Central memory CD4-positive, alpha-beta T cell (primary cell): ENCODE measurements around the gene POLK.

Experiments used
- DNase-seq: peaks from one replicate; pipeline ENCODE4 v3.0.0; 2022

Gene POLK

GRCh38 chr5:75611311-75612225, 99.9 kb downstream of the POLK start, which contains the start of gene ANKDD1B:
Gene ANKDD1B (plus strand): TSS chr5:75611453. CDS start chr5:75611635, 182 bp downstream.
- DNase-seq: no peak

DNA sequence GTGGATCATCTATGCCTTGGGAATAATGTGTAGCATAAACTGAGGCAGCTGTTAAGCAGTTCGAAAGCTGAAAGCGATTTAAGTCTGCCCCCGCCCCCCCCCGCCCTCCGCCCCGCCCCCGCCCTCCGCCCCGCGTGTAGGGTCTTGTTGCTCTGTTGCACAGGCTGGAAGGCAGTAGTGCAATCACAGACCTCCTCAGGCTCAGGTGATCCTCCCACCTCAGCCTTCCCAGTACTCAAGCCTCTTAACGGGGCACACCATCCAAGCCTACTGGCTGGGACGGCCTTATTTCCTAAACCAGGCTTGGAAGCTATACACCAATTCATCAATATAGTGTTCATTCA, 100.5 kb downstream of the POLK start:
- no peak for DNase-seq

GRCh38 chr5:75612901-75613300, 101.2 kb downstream of the POLK start:
- DNase-seq: no peak

DNA sequence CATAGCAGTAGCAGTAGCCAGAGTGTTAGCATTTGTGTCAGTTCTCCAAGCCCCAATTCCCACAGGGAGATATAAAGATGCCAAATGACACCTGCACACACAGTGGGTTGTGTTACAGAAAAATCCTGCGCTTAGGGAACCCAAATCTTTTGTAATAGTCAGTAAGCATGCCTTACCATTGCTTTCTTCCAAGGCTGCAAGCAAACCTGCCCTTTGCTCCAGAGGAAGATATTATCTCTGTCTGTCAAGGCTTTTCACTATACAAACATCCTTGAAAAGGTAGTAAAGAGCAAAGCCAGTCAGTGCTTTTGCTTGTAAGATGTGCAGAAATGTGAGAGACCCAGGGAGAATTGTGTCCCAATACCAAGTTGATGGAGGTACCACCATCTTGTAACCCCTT, 102.5 kb downstream of the POLK start:
- DNase-seq: no peak

GRCh38 chr5:75616371-75616881, 104.7 kb downstream of the POLK start:
- DNase-seq: no peak

DNA sequence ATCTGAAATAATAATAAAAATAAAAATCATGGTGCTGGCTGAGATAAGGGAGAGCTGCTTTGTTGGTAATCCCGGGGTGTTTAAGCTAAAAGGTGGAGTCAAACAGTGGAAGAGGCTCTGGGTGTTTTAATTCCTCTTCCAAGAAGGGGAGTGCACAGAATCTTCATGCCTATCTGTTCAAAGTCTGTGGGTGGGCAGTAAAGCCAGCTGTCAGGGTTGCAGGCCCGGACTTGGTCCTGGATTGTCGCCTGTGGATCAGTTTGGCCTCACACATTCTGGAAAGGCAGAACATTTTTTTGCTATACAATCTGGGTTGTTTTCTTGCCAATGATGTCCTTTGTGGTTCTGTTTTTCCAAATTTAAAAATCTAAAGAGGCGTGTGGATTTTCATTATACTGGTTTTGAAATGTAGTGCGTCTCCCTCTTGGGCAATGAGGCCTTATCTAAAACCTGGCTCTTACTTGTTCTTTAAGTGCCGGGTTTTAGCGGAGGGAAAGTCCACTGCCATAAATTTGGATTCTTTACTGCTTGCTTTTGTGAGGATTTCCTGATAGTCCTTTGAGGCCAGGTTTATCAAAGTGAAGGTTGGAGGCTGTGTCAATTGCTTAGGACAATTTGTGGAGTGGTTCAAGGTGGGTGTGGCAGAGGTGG, 105.4 kb downstream of the POLK start:
- DNase-seq: no peak

DNA sequence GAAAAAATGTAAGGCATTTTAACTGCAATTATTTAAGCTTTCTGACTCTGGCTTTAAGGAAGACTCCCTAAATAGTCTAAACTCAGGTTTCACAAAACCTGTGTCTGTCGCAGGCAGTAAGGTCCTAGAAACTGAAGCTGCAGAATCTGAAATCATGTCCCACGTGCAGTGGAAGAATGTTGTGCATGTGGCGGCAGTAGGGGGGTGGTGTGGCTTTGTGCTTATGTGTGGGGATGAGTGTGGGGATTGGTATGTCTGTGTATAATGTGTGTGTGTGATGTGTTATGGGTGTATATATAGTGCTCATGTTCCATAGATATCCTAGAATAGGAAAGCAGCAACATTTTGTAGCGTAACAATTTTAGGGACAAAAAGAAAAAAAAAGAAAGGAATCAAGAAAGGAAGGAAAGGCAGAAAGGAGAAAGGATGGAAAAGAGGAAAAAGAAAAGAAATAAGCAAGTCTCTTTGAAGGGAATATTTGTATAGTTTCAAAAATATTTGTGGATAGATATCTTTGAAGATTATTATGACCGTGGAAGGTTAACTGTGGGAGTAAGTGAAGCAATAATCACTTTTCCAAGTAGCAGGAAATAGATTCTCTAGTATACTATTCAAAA, 106.2 kb downstream of the POLK start:
- DNase-seq: no peak

DNA sequence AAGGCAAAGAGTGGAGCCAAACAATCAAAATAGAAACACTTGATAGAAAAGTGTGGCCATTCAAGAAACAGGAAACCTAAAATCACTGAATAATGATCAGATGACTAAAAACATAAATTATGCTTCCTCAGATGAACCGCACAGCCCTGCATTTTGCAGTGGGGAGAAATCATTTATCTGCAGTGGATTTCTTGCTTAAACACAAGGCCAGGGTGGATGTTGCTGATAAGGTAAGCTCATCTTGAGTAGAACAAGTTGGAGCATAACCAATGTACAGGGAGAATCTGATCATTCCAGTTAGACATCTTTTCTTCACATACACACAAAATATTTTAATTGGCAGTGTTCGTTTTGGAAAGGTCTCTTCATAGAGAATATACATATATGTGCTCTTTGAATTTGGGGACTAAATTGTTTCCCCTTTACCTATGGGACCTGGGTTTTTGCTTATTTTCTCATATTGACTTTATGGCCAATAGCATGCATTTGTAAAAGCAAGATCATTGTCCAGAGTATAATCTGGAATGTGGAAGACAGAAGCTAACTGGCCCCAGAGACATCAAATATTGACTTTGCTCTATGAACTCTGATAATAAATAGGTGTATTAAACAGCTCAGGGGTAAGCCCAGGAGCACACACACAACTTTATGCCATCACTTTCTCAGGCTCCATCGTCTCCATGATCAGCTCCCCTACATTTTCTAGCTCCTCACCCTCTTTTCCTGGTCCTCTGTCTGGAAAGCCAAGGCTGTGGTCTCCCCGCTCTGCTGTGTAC, 108.7 kb downstream of the POLK start:
- no peak for DNase-seq

- DNase-seq: no peak
Measured at GRCh38 chr5:75622564-75622963, 110.9 kb downstream of the POLK start.

- no peak for DNase-seq
Measured at GRCh38 chr5:75623846-75624245, 112.2 kb downstream of the POLK start.

GRCh38 chr5:75626959-75627358, 115.3 kb downstream of the POLK start:
- DNase-seq: no peak

- DNase-seq: no peak
Measured at GRCh38 chr5:75627801-75628200, 116.1 kb downstream of the POLK start.

DNA sequence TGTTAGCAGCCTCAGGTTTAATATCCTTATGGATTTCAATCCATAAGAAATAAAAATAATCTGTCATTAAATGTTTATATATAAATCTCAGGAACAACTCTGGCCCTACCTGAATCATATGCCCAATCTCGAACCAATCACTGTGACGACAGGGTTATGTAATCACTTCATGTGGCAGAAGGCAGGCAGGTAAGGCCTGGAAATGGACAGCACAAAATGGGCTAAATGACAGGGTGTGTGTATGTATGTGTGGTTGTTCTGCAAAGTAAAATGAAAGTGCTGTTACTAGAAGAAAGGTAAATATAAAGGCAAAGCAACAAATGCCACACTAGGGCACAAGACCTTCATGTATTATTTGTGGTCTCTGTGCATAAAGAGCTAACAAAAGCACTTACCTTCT, 119.2 kb downstream of the POLK start:
- no peak for DNase-seq

DNA sequence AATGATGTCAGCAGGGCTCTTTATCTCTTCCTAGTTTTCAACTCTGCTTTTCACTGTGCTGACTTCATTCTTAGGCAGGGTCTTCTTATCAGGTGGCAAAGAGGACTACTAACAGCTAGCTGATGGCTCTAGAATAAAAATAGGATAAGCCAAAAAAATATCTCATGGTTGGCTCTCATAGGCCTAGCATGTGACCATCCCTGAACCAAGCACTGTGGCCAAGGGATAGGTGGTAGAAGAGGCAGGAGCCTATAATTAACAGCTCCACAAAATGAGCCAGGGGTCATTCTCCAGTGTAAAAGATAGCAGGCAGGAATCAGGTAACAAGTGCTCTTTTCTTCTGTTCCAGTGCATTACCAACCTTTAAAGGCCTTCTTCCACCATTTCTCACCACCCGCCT, 120.6 kb downstream of the POLK start:
- no peak for DNase-seq

- DNase-seq: no peak
Measured at GRCh38 chr5:75637949-75638348, 126.3 kb downstream of the POLK start.

GRCh38 chr5:75639535-75640311, 128.0 kb downstream of the POLK start:
- DNase-seq: no peak

- DNase-seq: no peak
Measured at GRCh38 chr5:75640395-75640794, 128.7 kb downstream of the POLK start.

- DNase-seq: no peak
Measured at GRCh38 chr5:75640826-75641225, 129.1 kb downstream of the POLK start.

DNA sequence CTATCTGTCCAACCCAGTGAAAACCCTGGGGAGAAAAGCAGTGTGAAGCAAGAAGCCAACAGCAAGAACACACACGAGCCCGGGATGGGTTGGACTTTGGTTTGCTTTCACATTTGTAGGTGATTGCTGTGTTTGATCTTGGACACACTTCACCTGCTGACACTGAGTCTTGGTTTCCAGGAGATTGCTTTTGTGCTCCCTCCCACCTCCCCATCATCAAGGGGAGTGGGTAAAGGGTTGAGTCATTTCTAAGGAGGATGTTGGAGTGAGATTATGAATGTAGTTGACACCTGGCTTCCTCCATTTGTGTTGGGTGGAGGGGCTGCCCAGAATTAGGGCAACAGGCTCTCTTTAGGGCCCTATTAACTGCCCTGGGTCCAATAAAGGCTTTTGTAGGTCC, 137.0 kb downstream of the POLK start:
- DNase-seq: no peak
